Measurements from ENCODE around the gene NEAT1.
"Not testable (repeated sequence)": the region's sequence is repeated elsewhere in the genome, so short reads cannot be mapped to it uniquely, and the experiment has no call there.

- not testable (repeated sequence) for TF ChIP-seq EZH2phosphoT487 (IDR thresholded peaks at IDR 0.05; ENCODE audit: insufficient read depth, low read depth); EZH2 (IDR thresholded peaks at IDR 0.05; ENCODE audit: insufficient read depth, poor library complexity, severe bottlenecking)
Observed at GRCh38 chr11:65451301-65451700, 28.7 kb downstream of the NEAT1 start.
